ENCODE data around the gene FCAR. TPM values are rescaled to one million over a fixed set of nuclear protein-coding genes. Genes with fewer than 3 reads are reported as not detected.

FCAR gene
- total RNA-seq, 1 experiment from 2014 or later, result not detected

- TF ChIP-seq, protein P1, sequence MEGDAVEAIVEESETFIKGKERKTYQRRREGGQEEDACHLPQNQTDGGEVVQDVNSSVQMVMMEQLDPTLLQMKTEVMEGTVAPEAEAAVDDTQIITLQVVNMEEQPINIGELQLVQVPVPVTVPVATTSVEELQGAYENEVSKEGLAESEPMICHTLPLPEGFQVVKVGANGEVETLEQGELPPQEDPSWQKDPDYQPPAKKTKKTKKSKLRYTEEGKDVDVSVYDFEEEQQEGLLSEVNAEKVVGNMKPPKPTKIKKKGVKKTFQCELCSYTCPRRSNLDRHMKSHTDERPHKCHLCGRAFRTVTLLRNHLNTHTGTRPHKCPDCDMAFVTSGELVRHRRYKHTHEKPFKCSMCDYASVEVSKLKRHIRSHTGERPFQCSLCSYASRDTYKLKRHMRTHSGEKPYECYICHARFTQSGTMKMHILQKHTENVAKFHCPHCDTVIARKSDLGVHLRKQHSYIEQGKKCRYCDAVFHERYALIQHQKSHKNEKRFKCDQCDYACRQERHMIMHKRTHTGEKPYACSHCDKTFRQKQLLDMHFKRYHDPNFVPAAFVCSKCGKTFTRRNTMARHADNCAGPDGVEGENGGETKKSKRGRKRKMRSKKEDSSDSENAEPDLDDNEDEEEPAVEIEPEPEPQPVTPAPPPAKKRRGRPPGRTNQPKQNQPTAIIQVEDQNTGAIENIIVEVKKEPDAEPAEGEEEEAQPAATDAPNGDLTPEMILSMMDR (IDR thresholded peaks at IDR 0.05 in 2 of 3, conservative IDR thresholded peaks at IDR 0.05 in 1 of 3; ENCODE audit: borderline replicate concordance in 1 of 3, insufficient read depth in 1 of 3, low read depth in 2 of 3, low read length in 2 of 3), result no peak
- TF ChIP-seq POLR2A (IDR thresholded peaks at IDR 0.05; ENCODE audit: borderline replicate concordance, extremely low read depth, insufficient read depth, insufficient read length), result no peak
- no peak for TF ChIP-seq EZH2 (IDR thresholded peaks at IDR 0.05)
- no peak for TF ChIP-seq SP1 (IDR thresholded peaks at IDR 0.05; ENCODE audit: low read depth)
- TF ChIP-seq RAD21 (IDR thresholded peaks at IDR 0.05; ENCODE audit: low read depth), result no peak
- TF ChIP-seq FOSL1 (IDR thresholded peaks at IDR 0.05; ENCODE audit: low read depth), result no peak
- TF ChIP-seq, protein P2, sequence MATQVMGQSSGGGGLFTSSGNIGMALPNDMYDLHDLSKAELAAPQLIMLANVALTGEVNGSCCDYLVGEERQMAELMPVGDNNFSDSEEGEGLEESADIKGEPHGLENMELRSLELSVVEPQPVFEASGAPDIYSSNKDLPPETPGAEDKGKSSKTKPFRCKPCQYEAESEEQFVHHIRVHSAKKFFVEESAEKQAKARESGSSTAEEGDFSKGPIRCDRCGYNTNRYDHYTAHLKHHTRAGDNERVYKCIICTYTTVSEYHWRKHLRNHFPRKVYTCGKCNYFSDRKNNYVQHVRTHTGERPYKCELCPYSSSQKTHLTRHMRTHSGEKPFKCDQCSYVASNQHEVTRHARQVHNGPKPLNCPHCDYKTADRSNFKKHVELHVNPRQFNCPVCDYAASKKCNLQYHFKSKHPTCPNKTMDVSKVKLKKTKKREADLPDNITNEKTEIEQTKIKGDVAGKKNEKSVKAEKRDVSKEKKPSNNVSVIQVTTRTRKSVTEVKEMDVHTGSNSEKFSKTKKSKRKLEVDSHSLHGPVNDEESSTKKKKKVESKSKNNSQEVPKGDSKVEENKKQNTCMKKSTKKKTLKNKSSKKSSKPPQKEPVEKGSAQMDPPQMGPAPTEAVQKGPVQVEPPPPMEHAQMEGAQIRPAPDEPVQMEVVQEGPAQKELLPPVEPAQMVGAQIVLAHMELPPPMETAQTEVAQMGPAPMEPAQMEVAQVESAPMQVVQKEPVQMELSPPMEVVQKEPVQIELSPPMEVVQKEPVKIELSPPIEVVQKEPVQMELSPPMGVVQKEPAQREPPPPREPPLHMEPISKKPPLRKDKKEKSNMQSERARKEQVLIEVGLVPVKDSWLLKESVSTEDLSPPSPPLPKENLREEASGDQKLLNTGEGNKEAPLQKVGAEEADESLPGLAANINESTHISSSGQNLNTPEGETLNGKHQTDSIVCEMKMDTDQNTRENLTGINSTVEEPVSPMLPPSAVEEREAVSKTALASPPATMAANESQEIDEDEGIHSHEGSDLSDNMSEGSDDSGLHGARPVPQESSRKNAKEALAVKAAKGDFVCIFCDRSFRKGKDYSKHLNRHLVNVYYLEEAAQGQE (IDR thresholded peaks at IDR 0.05; ENCODE audit: low read depth), result no peak
- TF ChIP-seq ZNF274 (IDR thresholded peaks at IDR 0.05; ENCODE audit: low read depth, low read length), result no peak
- no peak for TF ChIP-seq ELF1 (IDR thresholded peaks at IDR 0.05; ENCODE audit: borderline replicate concordance, low read depth)
- no peak for TF ChIP-seq ZFX (IDR thresholded peaks at IDR 0.05)
- TF ChIP-seq ATF3 (IDR thresholded peaks at IDR 0.05), result no peak
- no peak for TF ChIP-seq POLR2AphosphoS5 (IDR thresholded peaks at IDR 0.05; ENCODE audit: low read depth, low read length)
- TF ChIP-seq CEBPB (IDR thresholded peaks at IDR 0.05; ENCODE audit: low read depth), result no peak
- no peak for TF ChIP-seq SIN3A (IDR thresholded peaks at IDR 0.05; ENCODE audit: low read depth)
- no peak for TF ChIP-seq MAX (IDR thresholded peaks at IDR 0.05)
- no peak overlapping the region for H3K4me2 ChIP-seq (ENCODE audit: low read length)
These were observed 9.2 kb downstream of the FCAR start for GRCh38 chr19:54883228-54883627.

More at GRCh38 chr19:54883228-54883627, 9.2 kb downstream of the FCAR start:
- DNase-seq (ENCODE audit: low read depth, low spot score) (no peak), ATAC-seq (no peak)
- no peaks in the 10 kb centered on the region for H4K20me1 ChIP-seq (ENCODE audit: insufficient read depth)
- no peaks in the 10 kb centered on the region for H3K79me2 ChIP-seq (ENCODE audit: insufficient read depth, low read length)
- no peaks in the 10 kb centered on the region for H3K9me2 ChIP-seq (ENCODE audit: insufficient read depth)
- H2AFZ ChIP-seq (ENCODE audit: low read depth, low read length, poor library complexity, severe bottlenecking), result no peak overlapping the region
- H3K27me3 ChIP-seq (ENCODE audit: insufficient read depth, low read length), result no peaks in the 10 kb centered on the region
- H3K27ac ChIP-seq (ENCODE audit: low read depth, low read length), result no peak overlapping the region
- no peak overlapping the region for H3K9ac ChIP-seq (ENCODE audit: low read length)
- intact Hi-C loops (cut with micrococcal nuclease), result no loop called here
- no peaks in the 10 kb centered on the region for H3K36me3 ChIP-seq (ENCODE audit: control insufficient read depth in 1 of 2, insufficient read depth in 2 of 2, low read length in 2 of 2)
- POLR2A ChIA-PET, result no interaction called here
- H3K4me1 ChIP-seq (ENCODE audit: control insufficient read depth in 1 of 2, insufficient read depth in 2 of 2, low read length in 2 of 2), result no peaks in the 10 kb centered on the region
- no peak overlapping the region for H3K4me3 ChIP-seq (replicated peaks in 1 of 2; ENCODE audit: low read depth in 1 of 2, low read length in 2 of 2)
- BruUV-seq (replicated peaks), result no TSS peak
- no peaks in the 10 kb centered on the region for H3K9me3 ChIP-seq (ENCODE audit: control insufficient read depth in 1 of 2, insufficient read depth in 1 of 2, low read depth in 1 of 2, low read length in 2 of 2)
- CTCF ChIA-PET, result no interaction called here
- RAD21 ChIA-PET (ENCODE audit: low non-redundant PET in 1 of 2, low total read pairs in 2 of 2, uncharacterized antibody in 2 of 2, unreplicated experiment in 2 of 2), result no interaction called here
